ACC112 (cell line): ENCODE measurements around the gene HPX.

ENCODE experiments used
- H2AFZ ChIP-seq: fragments of 200-600 bp; sonication (generic); one replicate; pipeline ENCODE4 v1.6.0; 2017; ENCODE audit warnings: antibody characterized with exemption, low read length; ENCODE audit not compliant: unreplicated experiment
- H3K27ac ChIP-seq: fragments of 200-600 bp; sonication (generic); 2 replicates; pipeline ENCODE4 v1.5.1; 2014; ENCODE audit warnings: low read depth, mild to moderate bottlenecking, antibody characterized with exemption, low read length, moderate library complexity
- H3K27me3 ChIP-seq: fragments of 200-600 bp; sonication (generic); 2 replicates; pipeline ENCODE4 v1.6.1; 2014; ENCODE audit warnings: mild to moderate bottlenecking, antibody characterized with exemption, low read length, moderate library complexity, mixed read lengths; ENCODE audit not compliant: insufficient read depth
- H3K36me3 ChIP-seq: fragments of 200-600 bp; sonication (generic); 2 replicates; pipeline ENCODE4 v1.6.1; 2016; ENCODE audit warnings: mild to moderate bottlenecking, antibody characterized with exemption, low read length, moderate library complexity, mixed read lengths; ENCODE audit not compliant: insufficient read depth
- H3K4me1 ChIP-seq: fragments of 200-600 bp; sonication (generic); one replicate; pipeline ENCODE4 v1.6.1; 2016; ENCODE audit warnings: low read length, mixed read lengths; ENCODE audit not compliant: insufficient read depth, unreplicated experiment, control insufficient read depth
- H3K4me3 ChIP-seq: fragments of 200-600 bp; sonication (generic); 2 replicates; pipeline ENCODE4 v1.5.1; 2014; ENCODE audit warnings: mild to moderate bottlenecking, low read depth, low read length
- H3K79me2 ChIP-seq: fragments of 200-600 bp; sonication (generic); one replicate; pipeline ENCODE4 v1.6.0; 2016; ENCODE audit warnings: low read length; ENCODE audit not compliant: control insufficient read depth, unreplicated experiment, insufficient read depth

HPX gene

GRCh38 chr11:6440906-6441358, at the start of gene HPX:
HPX (minus strand) TSS chr11:6440987; CDS start chr11:6440963, 24 bp downstream.
- H3K79me2 ChIP-seq, result no peaks in the 10 kb centered on the region
- H2AFZ ChIP-seq, result no peak within 1 kb of the TSS
- H3K4me3 ChIP-seq, result no peak within 1 kb of the TSS
- H3K36me3 ChIP-seq, result no peaks in the 10 kb centered on the region
- no peak within 1 kb of the TSS for H3K27ac ChIP-seq
- H3K4me1 ChIP-seq, result no peaks in the 10 kb centered on the region
- no peaks in the 10 kb centered on the region for H3K27me3 ChIP-seq

GRCh38 chr11:6489306-6489705, 48.5 kb upstream of the HPX start:
- no peak overlapping the region for H3K27ac ChIP-seq
- H3K36me3 ChIP-seq, result peaks cover 25% of the 10 kb centered on the region
- H2AFZ ChIP-seq, result no peak overlapping the region
- no peak overlapping the region for H3K4me3 ChIP-seq
- no peaks in the 10 kb centered on the region for H3K4me1 ChIP-seq
- no peaks in the 10 kb centered on the region for H3K27me3 ChIP-seq
- H3K79me2 ChIP-seq, result peaks cover 3% of the 10 kb centered on the region

- Histone ChIP-seq H3K79me2 (peaks cover 6% of the 10 kb centered on the region), H3K4me1 (no peaks in the 10 kb centered on the region), H2AFZ (no peak overlapping the region), H3K27ac (no peak overlapping the region), H3K4me3 (no peak overlapping the region), H3K36me3 (peaks cover 26% of the 10 kb centered on the region), H3K27me3 (no peaks in the 10 kb centered on the region)
Measured at GRCh38 chr11:6488821-6489220, 48.0 kb upstream of the HPX start.

GRCh38 chr11:6488342-6488741, 47.6 kb upstream of the HPX start:
- Histone ChIP-seq H3K27ac (no peak overlapping the region), H2AFZ (no peak overlapping the region), H3K27me3 (no peaks in the 10 kb centered on the region), H3K79me2 (peaks cover 11% of the 10 kb centered on the region), H3K4me3 (no peak overlapping the region), H3K36me3 (peaks cover 30% of the 10 kb centered on the region), H3K4me1 (peaks cover 1% of the 10 kb centered on the region)

- H3K4me1 ChIP-seq, result peaks cover 13% of the 10 kb centered on the region
- no peaks in the 10 kb centered on the region for H3K27me3 ChIP-seq
- peaks cover 25% of the 10 kb centered on the region for H3K79me2 ChIP-seq
- H3K27ac ChIP-seq, result no peak overlapping the region
- peaks cover 45% of the 10 kb centered on the region for H3K36me3 ChIP-seq
- no peak overlapping the region for H3K4me3 ChIP-seq
- H2AFZ ChIP-seq, result no peak overlapping the region
Measured at GRCh38 chr11:6486938-6487337, 46.2 kb upstream of the HPX start.

GRCh38 chr11:6486256-6486655, 45.5 kb upstream of the HPX start:
- Histone ChIP-seq H3K36me3 (peaks cover 45% of the 10 kb centered on the region), H3K4me1 (peaks cover 13% of the 10 kb centered on the region), H3K4me3 (no peak overlapping the region)

GRCh38 chr11:6485661-6486060, 44.9 kb upstream of the HPX start:
- no peak overlapping the region for H3K27ac ChIP-seq
- H3K4me3 ChIP-seq, result no peak overlapping the region
- no peaks in the 10 kb centered on the region for H3K27me3 ChIP-seq
- peaks cover 13% of the 10 kb centered on the region for H3K4me1 ChIP-seq
- H2AFZ ChIP-seq, result no peak overlapping the region
- H3K36me3 ChIP-seq, result peaks cover 45% of the 10 kb centered on the region
- H3K79me2 ChIP-seq, result peaks cover 36% of the 10 kb centered on the region

More at GRCh38 chr11:6486256-6486655, 45.5 kb upstream of the HPX start:
- H3K27me3 ChIP-seq, result no peaks in the 10 kb centered on the region
- no peak overlapping the region for H2AFZ ChIP-seq
- H3K27ac ChIP-seq, result no peak overlapping the region
- peaks cover 31% of the 10 kb centered on the region for H3K79me2 ChIP-seq

GRCh38 chr11:6483015-6483414, 42.2 kb upstream of the HPX start:
- no peak overlapping the region for H2AFZ ChIP-seq
- peaks cover 43% of the 10 kb centered on the region for H3K36me3 ChIP-seq
- peaks cover 51% of the 10 kb centered on the region for H3K79me2 ChIP-seq
- H3K27me3 ChIP-seq, result no peaks in the 10 kb centered on the region
- peaks cover 27% of the 10 kb centered on the region for H3K4me1 ChIP-seq
- H3K27ac ChIP-seq, result no peak overlapping the region
- peak overlapping the region; percentile 98 for H3K4me3 ChIP-seq

GRCh38 chr11:6482441-6482840, 41.7 kb upstream of the HPX start:
- H3K4me3 ChIP-seq, result peak overlapping the region; percentile 98
- peaks cover 27% of the 10 kb centered on the region for H3K4me1 ChIP-seq
- no peak overlapping the region for H2AFZ ChIP-seq
- no peaks in the 10 kb centered on the region for H3K27me3 ChIP-seq
- peak overlapping the region; percentile 72 for H3K27ac ChIP-seq
- H3K79me2 ChIP-seq, result peaks cover 51% of the 10 kb centered on the region
- H3K36me3 ChIP-seq, result peaks cover 37% of the 10 kb centered on the region

GRCh38 chr11:6481924-6482275, 41.1 kb upstream of the HPX start:
- Histone ChIP-seq H2AFZ (peak overlapping the region; percentile 10), H3K79me2 (peaks cover 51% of the 10 kb centered on the region), H3K36me3 (peaks cover 41% of the 10 kb centered on the region)

GRCh38 chr11:6481012-6481923, 40.5 kb upstream of the HPX start, which contains the start of the genes ARFIP2 and TIMM10B:
ARFIP2 (minus strand) TSS chr11:6481331; CDS start chr11:6480421, 910 bp downstream.
TIMM10B (plus strand) TSS chr11:6481501; CDS start chr11:6481517, 16 bp downstream.
- Histone ChIP-seq H3K4me3 (peak within 1 kb of the TSS; percentile 98), H3K4me1 (peaks cover 27% of the 10 kb centered on the region), H2AFZ (peak within 1 kb of the TSS; percentile 26), H3K27me3 (no peaks in the 10 kb centered on the region), H3K36me3 (peaks cover 44% of the 10 kb centered on the region), H3K79me2 (peaks cover 51% of the 10 kb centered on the region), H3K27ac (peak within 1 kb of the TSS; percentile 72)

More at GRCh38 chr11:6481924-6482275, 41.1 kb upstream of the HPX start:
- no peaks in the 10 kb centered on the region for H3K27me3 ChIP-seq
- H3K27ac ChIP-seq, result peak overlapping the region; percentile 72
- peaks cover 27% of the 10 kb centered on the region for H3K4me1 ChIP-seq
- H3K4me3 ChIP-seq, result peak overlapping the region; percentile 98
